ENCODE results near the gene TEDC1.

- no peak for TF ChIP-seq CTCF (IDR thresholded peaks at IDR 0.05)
- no peak for TF ChIP-seq POLR2A (IDR thresholded peaks at IDR 0.05)
These were observed 10.7 kb downstream of the TEDC1 start for GRCh38 chr14:105501504-105502291.
